ENCODE results near the gene SNX9.
"Not testable (repeated sequence)": the region's sequence is repeated elsewhere in the genome, so short reads cannot be mapped to it uniquely, and the experiment has no call there.

GRCh38 chr6:157940375-157941036, 117.5 kb downstream of the SNX9 start:
- not testable (repeated sequence) for TF ChIP-seq CTCF (conservative IDR thresholded peaks at IDR 0.05; ENCODE audit: low read length); EZH2phosphoT487 (IDR thresholded peaks at IDR 0.05; ENCODE audit: borderline replicate concordance)
